PC-3 (cell line): ENCODE measurements around the gene CLDN16. TPM values are rescaled to one million over a fixed set of nuclear protein-coding genes. Genes with fewer than 3 reads are reported as not detected.
A peak's percentile ranks its signal among the peaks of the same experiment; 100 is the strongest.

ENCODE experiments used
- ATAC-seq: fragments of 200-7000 bp; cut with Tn5 transposase; 2 replicates; pipeline ENCODE4 v1.9.1; 2020; ENCODE audit warnings: mild to moderate bottlenecking, moderate library complexity
- BruUV-seq: library from RNA; stranded (reverse); fragments of 400-500 nt; replicated peaks from 2 replicates; lab custom pipeline; 2021; lab: Mats Ljungman, UMichigan
- CTCF ChIA-PET: fragments of 300-600 bp; sonication (Branson Sonifier 250); formaldehyde crosslinking; loops from one replicate; lab custom pipeline; 2022; ENCODE audit warnings: antibody characterized with exemption; lab: Charles Lee
- POLR2A ChIA-PET: fragments of 300-600 bp; sonication (Branson Sonifier 250); formaldehyde crosslinking; loops from one replicate; lab custom pipeline; 2022; ENCODE audit warnings: antibody characterized with exemption; ENCODE audit not compliant: unreplicated experiment; lab: Charles Lee
- DNase-seq: peaks from one replicate; pipeline ENCODE4 v3.0.0-alpha.2; 2015
- H2AFZ ChIP-seq: fragments of 300-600 bp; sonication (generic); 2 replicates; pipeline ENCODE4 v1.6.0; 2016; ENCODE audit warnings: antibody characterized with exemption, low read length
- H3F3A ChIP-seq: fragments of 300-600 bp; sonication (generic); one replicate; pipeline ENCODE4 v1.6.0; 2017; ENCODE audit warnings: antibody characterized with exemption, low read length, control low read depth, mild to moderate bottlenecking; ENCODE audit not compliant: unreplicated experiment
- H3K27ac ChIP-seq: fragments of 300-600 bp; sonication (generic); 2 replicates; pipeline ENCODE4 v1.5.1; 2016; ENCODE audit warnings: mild to moderate bottlenecking, low read length
- H3K27me3 ChIP-seq: fragments of 300-600 bp; sonication (generic); 2 replicates; pipeline ENCODE4 v1.6.1; 2016; ENCODE audit warnings: low read length, mixed read lengths
- H3K36me3 ChIP-seq: fragments of 300-600 bp; sonication (generic); 2 replicates; pipeline ENCODE4 v1.6.1; 2016; ENCODE audit warnings: low read depth, mixed run types, low read length, mixed read lengths
- H3K4me1 ChIP-seq: fragments of 300-600 bp; sonication (generic); 2 replicates; pipeline ENCODE4 v1.5.1; 2016; ENCODE audit warnings: low read length; ENCODE audit not compliant: insufficient read depth
- H3K4me2 ChIP-seq: fragments of 300-600 bp; sonication (generic); 2 replicates; pipeline ENCODE4 v1.6.0; 2016; ENCODE audit warnings: low read length
- H3K4me3 ChIP-seq: fragments of 300-600 bp; sonication (generic); 2 replicates; pipeline ENCODE4 v1.5.1; 2016; ENCODE audit warnings: mild to moderate bottlenecking, low read length, mixed read lengths
- H3K79me2 ChIP-seq: fragments of 300-600 bp; sonication (generic); 2 replicates; pipeline ENCODE4 v1.6.1; 2017; ENCODE audit warnings: low read length, mixed read lengths
- H3K9ac ChIP-seq: fragments of 300-600 bp; sonication (generic); 2 replicates; pipeline ENCODE4 v1.6.0; 2016; ENCODE audit warnings: mild to moderate bottlenecking, low read length
- H3K9me2 ChIP-seq: fragments of 300-600 bp; sonication (generic); replicated peaks from 2 replicates; pipeline ENCODE4 v1.6.1; 2016; ENCODE audit warnings: mixed run types, low read length, mixed read lengths
- H3K9me3 ChIP-seq: fragments of 300-600 bp; sonication (generic); 2 replicates; pipeline ENCODE4 v1.6.1; 2016; ENCODE audit warnings: low read length, mixed read lengths
- H4K20me1 ChIP-seq: fragments of 300-600 bp; sonication (generic); 2 replicates; pipeline ENCODE4 v1.6.1; 2016; ENCODE audit warnings: low read length, mixed read lengths
- EZH2 ChIP-seq: fragments of 300-600 bp; sonication (generic); IDR thresholded peaks from one replicate; pipeline ENCODE4 v1.6.1; 2017; ENCODE audit warnings: antibody characterized with exemption, mild to moderate bottlenecking, low read length; ENCODE audit not compliant: unreplicated experiment
- EZH2phosphoT487 ChIP-seq: fragments of 300-600 bp; sonication (generic); IDR thresholded peaks from 2 replicates; pipeline ENCODE4 v1.6.1; 2018; ENCODE audit warnings: mild to moderate bottlenecking, antibody characterized with exemption, low read length, borderline replicate concordance
- intact Hi-C: fragments of 100-400 bp; cut with micrococcal nuclease; formaldehyde crosslinking; loops from 2 replicates; pipeline ENCODE4 v1.9.0; 2023
- total RNA-seq: library from RNA; depleted of rRNA; stranded (reverse); fragments of >200 nt; gene quantifications from 2 replicates; pipeline ENCODE4 v1.2.3, GENCODE V29; 2014
- TF ChIP-seq, protein P1 (sequence below): fragments of 300-600 bp; sonication (generic); conservative IDR thresholded peaks from 2 replicates; pipeline ENCODE4 v1.5.1; 2017; ENCODE audit warnings: antibody characterized with exemption, low read depth, mild to moderate bottlenecking, low read length

The CLDN16 gene
- total RNA-seq, 1 experiment from 2014 or later, result not detected

DNA sequence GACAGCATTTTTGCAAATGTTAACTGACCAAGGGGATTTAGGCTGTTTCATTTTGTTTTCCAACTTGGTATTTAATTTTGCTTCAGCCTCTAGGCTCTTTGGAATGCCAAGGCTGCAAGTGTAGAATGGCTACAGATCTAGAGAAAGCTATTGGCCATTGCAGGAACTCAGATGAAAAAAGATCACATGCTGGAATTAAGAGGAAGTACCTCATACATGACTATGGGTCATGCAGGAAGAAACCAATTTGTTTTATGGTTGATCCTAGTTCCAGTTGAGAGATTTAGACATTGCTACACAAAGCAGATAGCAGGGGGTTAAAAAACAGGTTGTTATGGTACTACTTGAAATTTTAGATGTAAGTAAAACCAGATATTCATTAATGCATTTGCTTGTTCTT is 12.7 kb upstream of the CLDN16 start:
- H3K9me2 ChIP-seq, result no peaks in the 10 kb centered on the region
- no peaks in the 10 kb centered on the region for H4K20me1 ChIP-seq
- H3K4me1 ChIP-seq, result peaks cover 44% of the 10 kb centered on the region
- ATAC-seq (no peak), DNase-seq (no peak)
- intact Hi-C loops, result no loop called here
- H3K9ac ChIP-seq, result no peak overlapping the region
- H3K4me3 ChIP-seq, result no peak overlapping the region
- H3K79me2 ChIP-seq, result no peaks in the 10 kb centered on the region
- POLR2A ChIA-PET, result no interaction called here
- BruUV-seq, result no TSS peak
- no peaks in the 10 kb centered on the region for H3K27me3 ChIP-seq
- no peaks in the 10 kb centered on the region for H3K36me3 ChIP-seq
- H3K4me2 ChIP-seq, result no peak overlapping the region
- no peaks in the 10 kb centered on the region for H3K9me3 ChIP-seq
- H3K27ac ChIP-seq, result no peak overlapping the region
- CTCF ChIA-PET, result no interaction called here
- no peak overlapping the region for H2AFZ ChIP-seq
- H3F3A ChIP-seq, result peaks cover 7% of the 10 kb centered on the region
- TF ChIP-seq EZH2 (no peak), EZH2phosphoT487 (no peak)
- TF ChIP-seq, protein P1, sequence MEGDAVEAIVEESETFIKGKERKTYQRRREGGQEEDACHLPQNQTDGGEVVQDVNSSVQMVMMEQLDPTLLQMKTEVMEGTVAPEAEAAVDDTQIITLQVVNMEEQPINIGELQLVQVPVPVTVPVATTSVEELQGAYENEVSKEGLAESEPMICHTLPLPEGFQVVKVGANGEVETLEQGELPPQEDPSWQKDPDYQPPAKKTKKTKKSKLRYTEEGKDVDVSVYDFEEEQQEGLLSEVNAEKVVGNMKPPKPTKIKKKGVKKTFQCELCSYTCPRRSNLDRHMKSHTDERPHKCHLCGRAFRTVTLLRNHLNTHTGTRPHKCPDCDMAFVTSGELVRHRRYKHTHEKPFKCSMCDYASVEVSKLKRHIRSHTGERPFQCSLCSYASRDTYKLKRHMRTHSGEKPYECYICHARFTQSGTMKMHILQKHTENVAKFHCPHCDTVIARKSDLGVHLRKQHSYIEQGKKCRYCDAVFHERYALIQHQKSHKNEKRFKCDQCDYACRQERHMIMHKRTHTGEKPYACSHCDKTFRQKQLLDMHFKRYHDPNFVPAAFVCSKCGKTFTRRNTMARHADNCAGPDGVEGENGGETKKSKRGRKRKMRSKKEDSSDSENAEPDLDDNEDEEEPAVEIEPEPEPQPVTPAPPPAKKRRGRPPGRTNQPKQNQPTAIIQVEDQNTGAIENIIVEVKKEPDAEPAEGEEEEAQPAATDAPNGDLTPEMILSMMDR, result no peak

DNA sequence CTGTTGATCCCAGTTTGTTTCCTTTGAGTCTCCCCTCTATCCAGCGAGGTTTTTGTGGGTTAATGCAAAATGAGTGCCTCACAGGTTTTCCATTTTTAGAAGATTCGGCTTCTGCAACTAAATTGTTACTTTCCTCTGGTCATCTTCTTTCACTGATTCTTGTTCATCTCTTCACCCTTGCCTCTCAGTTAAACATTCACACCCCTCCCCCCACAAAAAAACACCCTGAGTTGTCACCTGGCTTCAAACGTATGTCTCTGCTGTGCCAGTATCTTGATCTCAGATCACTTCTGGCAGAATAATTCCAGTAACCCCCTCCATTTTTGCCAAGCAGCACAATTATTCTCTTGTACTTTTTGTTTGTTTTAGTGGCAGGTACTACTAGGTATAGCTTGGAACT is 12.3 kb upstream of the CLDN16 start:
- H4K20me1 ChIP-seq, result no peaks in the 10 kb centered on the region
- H2AFZ ChIP-seq, result no peak overlapping the region
- no peak overlapping the region for H3K27ac ChIP-seq
- no peak overlapping the region for H3K4me3 ChIP-seq
- POLR2A ChIA-PET, result no interaction called here
- DNase-seq (no peak), ATAC-seq (no peak)
- TF ChIP-seq, protein P1, result no peak
- TF ChIP-seq EZH2 (no peak), EZH2phosphoT487 (no peak)
- H3K79me2 ChIP-seq, result no peaks in the 10 kb centered on the region
- H3K4me1 ChIP-seq, result peaks cover 44% of the 10 kb centered on the region
- BruUV-seq, result no TSS peak
- no peaks in the 10 kb centered on the region for H3K9me2 ChIP-seq
- no peaks in the 10 kb centered on the region for H3K9me3 ChIP-seq
- intact Hi-C loops, result no loop called here
- no peak overlapping the region for H3K9ac ChIP-seq
- H3F3A ChIP-seq, result peaks cover 7% of the 10 kb centered on the region
- no peaks in the 10 kb centered on the region for H3K36me3 ChIP-seq
- H3K4me2 ChIP-seq, result no peak overlapping the region
- H3K27me3 ChIP-seq, result no peaks in the 10 kb centered on the region
- CTCF ChIA-PET, result no interaction called here

DNA sequence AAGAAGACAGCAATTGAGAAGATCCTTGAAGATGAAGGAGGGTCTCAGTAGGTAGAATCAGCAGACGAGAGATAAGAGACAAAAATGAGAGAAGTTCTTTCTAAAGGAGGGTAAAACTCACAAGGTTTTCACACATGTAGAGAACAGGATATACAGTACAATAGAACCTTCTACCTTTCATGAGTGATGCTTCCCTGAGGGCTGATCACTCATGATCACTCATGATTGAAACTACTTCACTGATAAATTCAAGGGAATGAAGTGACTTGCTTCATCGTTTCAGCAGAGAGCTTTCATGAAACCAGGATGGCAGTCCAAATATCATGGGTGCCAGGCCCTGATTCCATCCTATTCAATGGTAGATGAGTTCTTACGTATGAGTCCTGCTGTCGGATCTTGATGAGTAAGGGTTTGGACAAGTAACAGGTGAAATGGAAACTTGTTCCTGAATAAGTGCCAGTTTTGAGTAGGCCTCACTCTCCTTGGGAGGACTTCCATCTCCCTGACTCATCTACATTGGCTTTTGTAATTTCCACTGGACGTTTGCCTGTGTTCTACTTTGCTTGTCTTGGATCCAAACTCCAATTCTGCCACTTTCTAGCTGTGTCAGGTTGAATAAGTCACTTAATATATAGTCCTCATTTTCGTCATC is 9.6 kb upstream of the CLDN16 start:
- Histone ChIP-seq H3K9me2 (no peaks in the 10 kb centered on the region), H3K9me3 (no peaks in the 10 kb centered on the region), H4K20me1 (no peaks in the 10 kb centered on the region), H3K79me2 (no peaks in the 10 kb centered on the region), H3K27me3 (no peaks in the 10 kb centered on the region), H3K4me2 (no peak overlapping the region), H3K27ac (peak overlapping the region; percentile 60), H3K36me3 (no peaks in the 10 kb centered on the region), H2AFZ (peak overlapping the region; percentile 43), H3K4me1 (peaks cover 61% of the 10 kb centered on the region), H3K9ac (no peak overlapping the region), H3K4me3 (no peak overlapping the region), H3F3A (peaks cover 7% of the 10 kb centered on the region)
- TF ChIP-seq EZH2, result no peak
- no peak for TF ChIP-seq EZH2phosphoT487
- TF ChIP-seq, protein P1, result no peak
- ChIA-PET POLR2A (interaction anchor here (0.6 kb wide), 1 partner anchor 10 kb away, joined by 6 read pairs; no protein-coding TSS in a partner anchor), CTCF (interaction anchor here (0.6 kb wide), 1 partner anchor 8 kb away, joined by 3 read pairs; no protein-coding TSS in a partner anchor)
- intact Hi-C loops, result no loop called here
- ATAC-seq, result peak; percentile 53
- peak; percentile 93 for DNase-seq
- no TSS peak for BruUV-seq
